GM18873 (cell line): Measurements from ENCODE around the gene CEBPZ.
"Not testable (repeated sequence)": the region's sequence is repeated elsewhere in the genome, so short reads cannot be mapped to it uniquely, and the experiment has no call there.

ENCODE experiments used
- ATAC-seq: cut with Tn5 transposase; IDR thresholded peaks from one replicate; pipeline ENCODE4 v1.9.1; 2021; ENCODE audit warnings: mild to moderate bottlenecking, moderate library complexity, moderate number of reproducible peaks; ENCODE audit not compliant: unreplicated experiment, low FRiP score

The CEBPZ gene

GRCh38 chr2:37225129-37225528 is 6.3 kb downstream of the CEBPZ start:
- not testable (repeated sequence) for ATAC-seq

- ATAC-seq: no peak
Measured at GRCh38 chr2:37224063-37224462, 7.3 kb downstream of the CEBPZ start.

GRCh38 chr2:37223131-37223530 is 8.3 kb downstream of the CEBPZ start:
- ATAC-seq: no peak

- no peak for ATAC-seq
Measured at GRCh38 chr2:37219046-37219445, 12.3 kb downstream of the CEBPZ start.

- no peak for ATAC-seq
Measured at GRCh38 chr2:37215250-37215649, 16.1 kb downstream of the CEBPZ start.

- no peak for ATAC-seq
Measured at GRCh38 chr2:37211939-37212338, 19.5 kb downstream of the CEBPZ start.

- no peak for ATAC-seq
Measured at GRCh38 chr2:37211212-37211611, 20.2 kb downstream of the CEBPZ start.

- ATAC-seq: not testable (repeated sequence)
Measured at GRCh38 chr2:37206760-37207159, 24.6 kb downstream of the CEBPZ start.

- no peak for ATAC-seq
Measured at GRCh38 chr2:37205689-37206341, 25.6 kb downstream of the CEBPZ start.

GRCh38 chr2:37205071-37205661 is 26.2 kb downstream of the CEBPZ start:
- ATAC-seq: not testable (repeated sequence)

- no peak for ATAC-seq
Measured at GRCh38 chr2:37203708-37204107, 27.7 kb downstream of the CEBPZ start.

GRCh38 chr2:37201766-37202165 is 29.6 kb downstream of the CEBPZ start:
- ATAC-seq: no peak

GRCh38 chr2:37201208-37201607 is 30.2 kb downstream of the CEBPZ start:
- no peak for ATAC-seq

- no peak for ATAC-seq
Measured at GRCh38 chr2:37198681-37199065, 32.7 kb downstream of the CEBPZ start.

- peak; percentile 56 for ATAC-seq
Measured at GRCh38 chr2:37196320-37197195, 34.8 kb downstream of the CEBPZ start, which contains the start of gene CEBPZOS. Gene CEBPZOS, plus strand, starts transcription at chr2:37196496. Its CDS starts 3,209 bp downstream, at chr2:37199705.

GRCh38 chr2:37195862-37196319 is 35.5 kb downstream of the CEBPZ start:
- ATAC-seq: not testable (repeated sequence)

- no peak for ATAC-seq
Measured at GRCh38 chr2:37192551-37192950, 38.8 kb downstream of the CEBPZ start.

- no peak for ATAC-seq
Measured at GRCh38 chr2:37191747-37192146, 39.6 kb downstream of the CEBPZ start.

- no peak for ATAC-seq
Measured at GRCh38 chr2:37191253-37191652, 40.1 kb downstream of the CEBPZ start.

GRCh38 chr2:37190290-37190689 is 41.1 kb downstream of the CEBPZ start:
- no peak for ATAC-seq

GRCh38 chr2:37189452-37190153 is 41.8 kb downstream of the CEBPZ start:
- ATAC-seq: no peak
